ENCODE measurements around the gene SPATA13. TPM values are rescaled to one million over a fixed set of nuclear protein-coding genes. Genes with fewer than 3 reads are reported as not detected.
A peak's percentile ranks its signal among the peaks of the same experiment; 100 is the strongest.

Gene SPATA13
- total and polyA plus RNA-seq, 12 donors: 3.3 to 21.4 (median 10.2) TPM

GRCh38 chr13:24275041-24275440 is 114.5 kb downstream of the SPATA13 start:
- no peak overlapping the region for H3K4me3 ChIP-seq
- H3K4me1 ChIP-seq: peaks cover 4 to 84% (median 59%) of the 10 kb centered on the region in 9 donors
- TF ChIP-seq CTCF (IDR thresholded peaks at IDR 0.05): peak in 1 of 9 donors; percentile 5
- peaks cover 0 to 3% (median 0%) of the 10 kb centered on the region in 9 donors for H3K36me3 ChIP-seq
- intact Hi-C loops (cut with DNase I): no loop called here
- DNase-seq (no peak), ATAC-seq (no peak)
- H3K9me3 ChIP-seq: no peaks in the 10 kb centered on the region
- H3K27ac ChIP-seq: peak overlapping the region in 7 of 10 donors; percentile 29 to 94 (median 90)
- H3K27me3 ChIP-seq: no peaks in the 10 kb centered on the region

GRCh38 chr13:24276306-24276705 is 115.8 kb downstream of the SPATA13 start:
- Histone ChIP-seq H3K4me1 (peaks cover 4 to 84% (median 48%) of the 10 kb centered on the region in 9 donors), H3K27me3 (no peaks in the 10 kb centered on the region), H3K9me3 (no peaks in the 10 kb centered on the region), H3K27ac (peak overlapping the region in 1 of 10 donors; percentile 17), H3K36me3 (peaks cover 0 to 3% (median 0%) of the 10 kb centered on the region in 9 donors), H3K4me3 (no peak overlapping the region)
- no peak for TF ChIP-seq CTCF (IDR thresholded peaks at IDR 0.05)
- no peak for DNase-seq
- intact Hi-C loops (cut with DNase I): no loop called here
- WGBS, 2 donors: 76 to 77% methylated on average over 2 of the region's 2 CpGs
- no peak for ATAC-seq

GRCh38 chr13:24276861-24277260 is 116.3 kb downstream of the SPATA13 start:
- Histone ChIP-seq H3K36me3 (peaks cover 0 to 3% (median 0%) of the 10 kb centered on the region in 9 donors), H3K4me3 (no peak overlapping the region), H3K9me3 (no peaks in the 10 kb centered on the region), H3K4me1 (peaks cover 4 to 86% (median 46%) of the 10 kb centered on the region in 9 donors), H3K27ac (no peak overlapping the region), H3K27me3 (no peaks in the 10 kb centered on the region)
- no peak for TF ChIP-seq CTCF (IDR thresholded peaks at IDR 0.05)
- 93 to 97% methylated on average over 12 to 13 of the region's 13 CpGs for WGBS, 2 donors
- intact Hi-C loops (cut with DNase I): no loop called here
- ATAC-seq: no peak
- DNase-seq: no peak

GRCh38 chr13:24277761-24278160 is 117.2 kb downstream of the SPATA13 start:
- no peak for ATAC-seq
- intact Hi-C loops (cut with DNase I): no loop called here
- H3K27ac ChIP-seq: no peak overlapping the region
- no peaks in the 10 kb centered on the region for H3K9me3 ChIP-seq
- peaks cover 0 to 9% (median 0%) of the 10 kb centered on the region in 9 donors for H3K36me3 ChIP-seq
- no peaks in the 10 kb centered on the region for H3K27me3 ChIP-seq
- no peak for DNase-seq
- 92 to 93% methylated on average over 6 of the region's 6 CpGs for WGBS, 2 donors
- H3K4me1 ChIP-seq: peaks cover 0 to 86% (median 46%) of the 10 kb centered on the region in 9 donors
- H3K4me3 ChIP-seq: no peak overlapping the region
- no peak for TF ChIP-seq CTCF (IDR thresholded peaks at IDR 0.05)
